Neural crest cell (in vitro differentiated cells): ENCODE measurements around the gene AMOTL2. TPM values are rescaled to one million over a fixed set of nuclear protein-coding genes. Genes with fewer than 3 reads are reported as not detected.

Source experiments
- DNase-seq: peaks from one replicate; pipeline ENCODE4 v3.0.0; 2021; ENCODE audit warnings: low read depth, mixed read lengths, low spot score
- H3K27ac Mint-ChIP-seq: one replicate; pipeline ENCODE4 v1.8.0; 2021; ENCODE audit warnings: mild to moderate bottlenecking, mixed read lengths; ENCODE audit not compliant: unreplicated experiment
- H3K27me3 Mint-ChIP-seq: 2 replicates; pipeline ENCODE4 v1.8.0; 2021; ENCODE audit warnings: low read depth, mild to moderate bottlenecking, mixed read lengths
- H3K36me3 Mint-ChIP-seq: 2 replicates; pipeline ENCODE4 v1.8.0; 2021; ENCODE audit warnings: low read depth, mild to moderate bottlenecking, mixed read lengths
- H3K4me1 Mint-ChIP-seq: 2 replicates; pipeline ENCODE4 v1.8.0; 2021; ENCODE audit warnings: mixed read lengths
- H3K4me3 Mint-ChIP-seq: one replicate; pipeline ENCODE4 v1.8.0; 2021; ENCODE audit warnings: mild to moderate bottlenecking, mixed read lengths
- H3K9me3 Mint-ChIP-seq: 2 replicates; pipeline ENCODE4 v1.8.0; 2021; ENCODE audit warnings: mixed read lengths
- CTCF ChIP-seq: fragments of 200-600 bp; sonication (generic); conservative IDR thresholded peaks from 2 replicates; pipeline ENCODE4 v1.5.0; 2021; ENCODE audit warnings: antibody characterized with exemption, mild to moderate bottlenecking
- total RNA-seq: library from RNA; stranded (reverse); gene quantifications from 2 replicates; pipeline ENCODE4 v1.2.1, GENCODE V29; 2021

The AMOTL2 gene
- total RNA-seq, 1 donor from 2014 or later: 59.5 TPM

GRCh38 chr3:134407239-134407625 is 33.0 kb upstream of the AMOTL2 start:
- H3K4me1 Mint-ChIP-seq: peaks cover 28% of the 10 kb centered on the region
- peak overlapping the region; percentile 60 for H3K4me3 Mint-ChIP-seq
- H3K36me3 Mint-ChIP-seq: no peaks in the 10 kb centered on the region
- H3K27ac Mint-ChIP-seq: no peak overlapping the region
- no peak for DNase-seq
- TF ChIP-seq CTCF: no peak
- peaks cover 80% of the 10 kb centered on the region for H3K27me3 Mint-ChIP-seq
- peaks cover 6% of the 10 kb centered on the region for H3K9me3 Mint-ChIP-seq

- peaks cover 11% of the 10 kb centered on the region for H3K9me3 Mint-ChIP-seq
- DNase-seq: peak; percentile 63
- peak overlapping the region; percentile 31 for H3K27ac Mint-ChIP-seq
- peak overlapping the region; percentile 84 for H3K4me3 Mint-ChIP-seq
- peaks cover 5% of the 10 kb centered on the region for H3K36me3 Mint-ChIP-seq
- TF ChIP-seq CTCF: no peak
- peaks cover 28% of the 10 kb centered on the region for H3K4me1 Mint-ChIP-seq
- peaks cover 77% of the 10 kb centered on the region for H3K27me3 Mint-ChIP-seq
These were observed 32.3 kb upstream of the AMOTL2 start for GRCh38 chr3:134406331-134407238.

GRCh38 chr3:134404366-134404885 is 30.2 kb upstream of the AMOTL2 start:
- Mint-ChIP-seq H3K27ac (no peak overlapping the region), H3K9me3 (peaks cover 18% of the 10 kb centered on the region), H3K4me1 (peaks cover 26% of the 10 kb centered on the region), H3K36me3 (peaks cover 8% of the 10 kb centered on the region), H3K27me3 (peaks cover 71% of the 10 kb centered on the region), H3K4me3 (no peak overlapping the region)
- no peak for DNase-seq
- no peak for TF ChIP-seq CTCF

GRCh38 chr3:134397755-134398154 is 23.5 kb upstream of the AMOTL2 start:
- no peaks in the 10 kb centered on the region for H3K4me1 Mint-ChIP-seq
- no peak overlapping the region for H3K27ac Mint-ChIP-seq
- no peak overlapping the region for H3K4me3 Mint-ChIP-seq
- TF ChIP-seq CTCF: no peak
- peaks cover 25% of the 10 kb centered on the region for H3K27me3 Mint-ChIP-seq
- H3K36me3 Mint-ChIP-seq: peaks cover 8% of the 10 kb centered on the region
- H3K9me3 Mint-ChIP-seq: peaks cover 16% of the 10 kb centered on the region
- no peak for DNase-seq

GRCh38 chr3:134395103-134395502 is 20.9 kb upstream of the AMOTL2 start:
- Mint-ChIP-seq H3K36me3 (no peaks in the 10 kb centered on the region), H3K27me3 (peaks cover 16% of the 10 kb centered on the region), H3K27ac (no peak overlapping the region), H3K4me3 (no peak overlapping the region), H3K9me3 (peaks cover 4% of the 10 kb centered on the region), H3K4me1 (no peaks in the 10 kb centered on the region)
- no peak for DNase-seq
- TF ChIP-seq CTCF: no peak
